GM23338 (cell line): Measurements from ENCODE around the gene HKDC1. TPM values are rescaled to one million over a fixed set of nuclear protein-coding genes. Genes with fewer than 3 reads are reported as not detected.

Experiments
- ATAC-seq: fragments of 200-7000 bp; cut with Tn5 transposase; 3 replicates; pipeline ENCODE4 v1.9.1; 2020
- DNase-seq: peaks from one replicate; pipeline ENCODE4 v3.0.0-alpha.2; 2015; ENCODE audit warnings: low spot score
- H2AFZ ChIP-seq: fragments of 200-600 bp; sonication (generic); 2 replicates; pipeline ENCODE4 v1.8.0; 2016; ENCODE audit warnings: antibody characterized with exemption, mild to moderate bottlenecking, moderate library complexity
- H3F3A ChIP-seq: fragments of 200-600 bp; sonication (generic); replicated peaks from 2 replicates; pipeline ENCODE4 v1.8.0; 2017; ENCODE audit warnings: antibody characterized with exemption, mixed run types, low read depth
- H3K27ac ChIP-seq: fragments of 200-600 bp; sonication (generic); 2 replicates; pipeline ENCODE4 v1.6.1; 2016; ENCODE audit warnings: low read depth
- H3K27me3 ChIP-seq: fragments of 200-600 bp; sonication (generic); 2 replicates; pipeline ENCODE4 v1.8.0; 2016; ENCODE audit warnings: mild to moderate bottlenecking, mixed run types, moderate library complexity; ENCODE audit not compliant: insufficient read depth
- H3K36me3 ChIP-seq: fragments of 200-600 bp; sonication (generic); 2 replicates; pipeline ENCODE4 v1.8.0; 2016; ENCODE audit warnings: mild to moderate bottlenecking; ENCODE audit not compliant: insufficient read depth
- H3K4me1 ChIP-seq: fragments of 200-600 bp; sonication (generic); 2 replicates; pipeline ENCODE4 v1.8.0; 2016; ENCODE audit warnings: mild to moderate bottlenecking, moderate library complexity; ENCODE audit not compliant: insufficient read depth
- H3K4me2 ChIP-seq: fragments of 200-600 bp; sonication (generic); 2 replicates; pipeline ENCODE4 v1.7.1; 2017; ENCODE audit warnings: mixed run types
- H3K4me3 ChIP-seq: fragments of 200-600 bp; sonication (generic); 2 replicates; pipeline ENCODE4 v1.6.1; 2016; ENCODE audit warnings: mixed run types
- H3K79me2 ChIP-seq: fragments of 200-600 bp; sonication (generic); replicated peaks from 2 replicates; pipeline ENCODE4 v1.8.0; 2017; ENCODE audit warnings: mild to moderate bottlenecking; ENCODE audit not compliant: insufficient read depth
- H3K9me2 ChIP-seq: fragments of 200-600 bp; sonication (generic); 2 replicates; pipeline ENCODE4 v1.8.0; 2017; ENCODE audit not compliant: insufficient read depth
- H4K20me1 ChIP-seq: fragments of 200-600 bp; sonication (generic); replicated peaks from 2 replicates; pipeline ENCODE4 v1.8.0; 2017; ENCODE audit warnings: mild to moderate bottlenecking; ENCODE audit not compliant: insufficient read depth
- H3K27ac Mint-ChIP-seq: 2 replicates; pipeline ENCODE4 v1.8.0; 2020; ENCODE audit warnings: inconsistent platforms, mild to moderate bottlenecking, moderate library complexity, mixed read lengths
- H3K27me3 Mint-ChIP-seq: 3 replicates; pipeline ENCODE4 v1.8.0; 2022; ENCODE audit warnings: low read depth, mild to moderate bottlenecking, moderate library complexity, mixed read lengths, inconsistent platforms; ENCODE audit not compliant: insufficient read depth, poor library complexity
- H3K36me3 Mint-ChIP-seq: 3 replicates; pipeline ENCODE4 v1.8.0; 2021; ENCODE audit warnings: low read depth, mild to moderate bottlenecking, inconsistent platforms, moderate library complexity, mixed read lengths
- H3K4me1 Mint-ChIP-seq: 3 replicates; pipeline ENCODE4 v1.8.0; 2020; ENCODE audit warnings: mild to moderate bottlenecking, inconsistent platforms, mixed read lengths
- H3K4me3 Mint-ChIP-seq: 3 replicates; pipeline ENCODE4 v1.8.0; 2021; ENCODE audit warnings: moderate library complexity, mild to moderate bottlenecking, inconsistent platforms, mixed read lengths
- H3K9me3 Mint-ChIP-seq: 3 replicates; pipeline ENCODE4 v1.8.0; 2020; ENCODE audit warnings: moderate library complexity, mild to moderate bottlenecking, inconsistent platforms, mixed read lengths
- EZH2 ChIP-seq: fragments of 200-600 bp; sonication (generic); IDR thresholded peaks from one replicate; pipeline ENCODE4 v1.8.0; 2017; ENCODE audit warnings: antibody characterized with exemption, mild to moderate bottlenecking, low read depth; ENCODE audit not compliant: unreplicated experiment
- EZH2phosphoT487 ChIP-seq: fragments of 200-600 bp; sonication (generic); IDR thresholded peaks from one replicate; pipeline ENCODE4 v1.8.1; 2018; ENCODE audit warnings: antibody characterized with exemption; ENCODE audit not compliant: unreplicated experiment
- JUNB ChIP-seq: IDR thresholded peaks from one replicate; pipeline ENCODE4 v1.6.1; 2016; ENCODE audit warnings: antibody characterized with exemption; ENCODE audit not compliant: unreplicated experiment
- REST ChIP-seq: IDR thresholded peaks from one replicate; pipeline ENCODE4 v1.6.1; 2018; ENCODE audit warnings: antibody characterized with exemption; ENCODE audit not compliant: unreplicated experiment
- STAT1 ChIP-seq: IDR thresholded peaks from one replicate; pipeline ENCODE4 v1.6.1; 2016; ENCODE audit warnings: antibody characterized with exemption; ENCODE audit not compliant: unreplicated experiment
- ZNF114 ChIP-seq: fragments of 250-450 bp; sonication (Bioruptor Pico); IDR thresholded peaks from 2 replicates; pipeline ENCODE4 v1.5.0; 2020; ENCODE audit warnings: mild to moderate bottlenecking, moderate library complexity
- ZNF331 ChIP-seq: fragments of 250-450 bp; sonication (Bioruptor Pico); IDR thresholded peaks from 2 replicates; pipeline ENCODE4 v1.5.0; 2020; ENCODE audit warnings: low read depth, mild to moderate bottlenecking, moderate library complexity
- ZNF462 ChIP-seq: fragments of 250-450 bp; sonication (Bioruptor Pico); IDR thresholded peaks from 2 replicates; pipeline ENCODE4 v1.5.0; 2020; ENCODE audit warnings: mild to moderate bottlenecking, moderate library complexity
- polyA plus RNA-seq: library from polyadenylated mRNA; unstranded; fragments of >200 nt; fragmentation: Nextera tagmentation; extraction: Ambion mirVana; gene quantifications from 2 replicates; pipeline ENCODE4 v1.2.1, GENCODE V29; 2016
- total RNA-seq: library from RNA; depleted of rRNA; stranded (reverse); fragments of >200 nt; shearing (Covaris generic); gene quantifications from 2 replicates; pipeline ENCODE4 v1.2.3, GENCODE V29; 2014

HKDC1 gene
- total and polyA plus RNA-seq, 2 experiments from 2014 or later = 0.03 TPM; not detected in 1

DNA sequence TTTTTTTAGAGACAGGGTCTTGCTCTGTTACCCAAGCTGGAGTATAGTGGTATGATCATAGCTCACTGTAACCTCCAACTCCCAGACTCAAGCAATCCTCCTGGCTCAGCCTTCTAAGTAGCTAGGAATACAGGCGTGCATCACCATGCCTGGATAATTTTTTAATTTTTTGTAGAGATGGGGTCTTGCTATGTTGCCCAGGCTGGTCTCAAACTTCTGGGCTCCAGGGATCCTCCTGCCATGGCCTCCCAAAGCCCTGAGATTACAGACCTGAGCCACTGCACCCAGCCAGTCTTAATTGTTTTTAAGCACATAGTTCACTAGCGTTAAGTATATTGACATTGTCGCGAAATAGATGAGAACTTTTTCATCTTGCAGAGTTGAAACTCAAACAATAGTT lies 38.1 kb upstream of the HKDC1 start:
- no peak overlapping the region for H3K27ac ChIP-seq
- no peaks in the 10 kb centered on the region; the same call in 2 of the 3 replicates for H3K9me3 Mint-ChIP-seq
- DNase-seq (no peak), ATAC-seq (no peak)
- H3F3A ChIP-seq = no peaks in the 10 kb centered on the region
- H2AFZ ChIP-seq = no peak overlapping the region
- peaks cover 12% of the 10 kb centered on the region for H3K27me3 Mint-ChIP-seq
- H3K27ac Mint-ChIP-seq = no peak overlapping the region
- no peak overlapping the region for H3K4me2 ChIP-seq
- H3K9me2 ChIP-seq = no peaks in the 10 kb centered on the region
- H3K4me3 Mint-ChIP-seq = no peak overlapping the region
- no peaks in the 10 kb centered on the region for H3K27me3 ChIP-seq
- H3K4me1 ChIP-seq = peaks cover 5% of the 10 kb centered on the region
- H3K36me3 ChIP-seq = peaks cover 8% of the 10 kb centered on the region; the same call in 1 of the 2 replicates
- TF ChIP-seq JUNB (no peak), EZH2phosphoT487 (no peak), STAT1 (no peak), ZNF114 (no peak), REST (no peak)
- peaks cover 8% of the 10 kb centered on the region for H3K4me1 Mint-ChIP-seq
- H3K4me3 ChIP-seq = no peak overlapping the region
- peaks cover 18% of the 10 kb centered on the region for H3K36me3 Mint-ChIP-seq
- H4K20me1 ChIP-seq = peaks cover 5% of the 10 kb centered on the region
- peaks cover 68% of the 10 kb centered on the region for H3K79me2 ChIP-seq

GRCh38 chr10:69186524-69186923 lies 33.6 kb upstream of the HKDC1 start:
- DNase-seq = no peak
- Mint-ChIP-seq H3K9me3 (no peaks in the 10 kb centered on the region), H3K4me3 (no peak overlapping the region), H3K4me1 (no peaks in the 10 kb centered on the region), H3K27ac (no peak overlapping the region), H3K36me3 (peaks cover 51% of the 10 kb centered on the region), H3K27me3 (no peaks in the 10 kb centered on the region)
- H3K27ac ChIP-seq = no peak overlapping the region
- no peaks in the 10 kb centered on the region for H3K27me3 ChIP-seq
- H4K20me1 ChIP-seq = peaks cover 5% of the 10 kb centered on the region
- 0 out of 2 replicates have a peak, but pooled peaks cover 2% of the 10 kb centered on the region for H3F3A ChIP-seq
- no peak overlapping the region for H3K4me2 ChIP-seq
- H2AFZ ChIP-seq = no peak overlapping the region
- no peak for ATAC-seq
- no peak overlapping the region for H3K4me3 ChIP-seq
- H3K36me3 ChIP-seq = peaks cover 31% of the 10 kb centered on the region
- no peaks in the 10 kb centered on the region for H3K9me2 ChIP-seq
- no peaks in the 10 kb centered on the region for H3K4me1 ChIP-seq
- peaks cover 65% of the 10 kb centered on the region for H3K79me2 ChIP-seq
- TF ChIP-seq ZNF462 (CRISPR knock-in tag) (no peak), JUNB (no peak), REST (no peak), EZH2 (no peak), ZNF331 (CRISPR knock-in tag) (no peak)
